GM19372 (cell line): ENCODE measurements around the gene ABCA7.
A peak's percentile ranks its signal among the peaks of the same experiment; 100 is the strongest.

Source experiments
- ATAC-seq: cut with Tn5 transposase; IDR thresholded peaks from one replicate; pipeline ENCODE4 v1.9.1; 2021; ENCODE audit warnings: mild to moderate bottlenecking, low read depth, moderate library complexity; ENCODE audit not compliant: unreplicated experiment

Gene ABCA7

DNA sequence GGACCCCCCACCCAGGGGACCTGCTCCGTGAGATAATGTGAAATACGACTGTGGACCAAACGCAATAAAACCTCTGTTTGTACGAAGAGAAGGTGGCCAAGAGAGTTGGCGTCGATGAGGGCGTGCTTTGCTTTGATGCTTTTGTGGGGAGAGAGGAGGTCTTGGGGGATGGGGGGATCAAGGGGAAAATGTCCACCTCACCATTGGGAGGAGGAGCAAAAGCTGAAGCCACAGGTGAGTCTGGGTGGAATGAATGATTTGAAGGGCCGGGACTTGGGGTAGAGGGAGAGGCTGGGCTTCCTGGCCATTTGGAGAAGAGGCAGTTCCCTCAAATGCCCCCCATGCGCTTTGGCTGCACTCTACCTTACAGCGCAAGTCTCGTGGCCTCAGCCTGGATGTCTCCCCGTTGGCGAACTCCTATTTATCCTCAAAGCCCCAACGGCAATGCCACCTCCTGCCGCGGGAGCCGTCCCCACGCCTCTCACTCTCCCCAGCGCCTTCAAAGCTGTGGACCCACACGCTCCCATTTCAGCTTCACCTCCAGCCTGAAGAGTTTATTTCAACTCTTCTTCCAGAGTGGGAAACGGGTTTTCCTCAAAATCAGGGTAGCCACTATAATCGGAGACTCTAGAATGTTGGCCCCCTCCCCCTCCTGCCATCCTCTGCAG is 795 bp upstream of the ABCA7 start:
- no peak for ATAC-seq

DNA sequence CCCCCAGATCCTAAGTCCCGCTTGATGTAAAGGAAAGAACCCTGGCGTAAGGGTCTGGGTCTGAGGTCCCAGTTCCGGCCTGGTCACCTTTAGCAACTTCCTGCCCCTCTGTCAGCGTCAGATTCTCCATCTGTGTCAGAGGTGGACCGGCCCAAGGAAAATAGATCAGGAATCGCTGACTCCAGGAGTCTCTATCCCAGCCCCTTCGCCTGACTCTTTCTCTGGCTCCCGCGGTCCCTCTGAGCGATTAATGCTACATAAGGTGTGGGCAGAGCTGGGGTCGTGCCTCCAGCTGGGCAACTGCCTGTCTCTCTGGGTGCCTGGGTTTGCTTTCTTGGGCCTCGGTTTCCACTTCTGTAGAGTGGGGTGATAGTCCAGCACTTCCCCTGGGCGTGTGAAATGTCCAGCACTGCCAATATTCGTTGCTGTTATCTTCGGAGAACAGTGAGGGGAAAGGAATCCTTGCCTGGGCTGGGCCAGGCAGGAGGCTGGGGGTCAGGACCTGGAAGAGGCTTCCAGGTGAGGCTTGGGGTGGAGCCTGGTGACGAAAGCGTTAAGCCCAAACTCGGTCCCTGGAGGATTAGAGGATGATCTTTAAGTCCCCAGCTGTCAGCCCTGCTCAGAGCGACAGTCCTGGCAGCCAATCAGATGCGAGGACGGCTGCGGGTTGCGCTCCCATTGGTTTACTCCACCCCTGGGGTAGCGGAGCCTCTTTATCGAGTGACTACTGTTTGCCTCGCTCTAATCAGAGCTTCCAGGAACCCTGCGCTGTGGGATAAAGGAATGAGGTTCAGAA is 767 bp downstream of the ABCA7 start:
- ATAC-seq: peak; percentile 40

DNA sequence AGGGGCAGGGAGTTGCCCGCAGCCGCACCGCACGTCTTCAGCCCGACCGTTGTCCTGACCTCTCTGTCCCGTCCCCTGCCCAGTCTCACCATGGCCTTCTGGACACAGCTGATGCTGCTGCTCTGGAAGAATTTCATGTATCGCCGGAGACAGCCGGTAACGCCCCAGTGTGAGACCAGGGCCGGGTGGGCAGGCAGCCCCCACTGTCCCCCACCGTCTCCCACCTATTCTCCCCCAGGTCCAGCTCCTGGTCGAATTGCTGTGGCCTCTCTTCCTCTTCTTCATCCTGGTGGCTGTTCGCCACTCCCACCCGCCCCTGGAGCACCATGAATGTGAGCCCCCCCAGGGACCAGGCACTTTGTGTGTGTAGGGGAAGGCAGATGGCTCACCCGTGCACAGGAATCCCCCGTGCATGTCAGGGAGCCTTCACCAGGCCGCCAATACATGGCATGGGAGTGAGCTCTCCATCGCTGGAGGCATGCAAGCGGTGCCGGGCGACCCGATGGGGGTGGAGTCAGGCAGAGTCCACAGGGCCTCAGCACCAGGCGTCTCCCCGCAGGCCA is 1.4 kb downstream of the ABCA7 start:
- no peak for ATAC-seq

DNA sequence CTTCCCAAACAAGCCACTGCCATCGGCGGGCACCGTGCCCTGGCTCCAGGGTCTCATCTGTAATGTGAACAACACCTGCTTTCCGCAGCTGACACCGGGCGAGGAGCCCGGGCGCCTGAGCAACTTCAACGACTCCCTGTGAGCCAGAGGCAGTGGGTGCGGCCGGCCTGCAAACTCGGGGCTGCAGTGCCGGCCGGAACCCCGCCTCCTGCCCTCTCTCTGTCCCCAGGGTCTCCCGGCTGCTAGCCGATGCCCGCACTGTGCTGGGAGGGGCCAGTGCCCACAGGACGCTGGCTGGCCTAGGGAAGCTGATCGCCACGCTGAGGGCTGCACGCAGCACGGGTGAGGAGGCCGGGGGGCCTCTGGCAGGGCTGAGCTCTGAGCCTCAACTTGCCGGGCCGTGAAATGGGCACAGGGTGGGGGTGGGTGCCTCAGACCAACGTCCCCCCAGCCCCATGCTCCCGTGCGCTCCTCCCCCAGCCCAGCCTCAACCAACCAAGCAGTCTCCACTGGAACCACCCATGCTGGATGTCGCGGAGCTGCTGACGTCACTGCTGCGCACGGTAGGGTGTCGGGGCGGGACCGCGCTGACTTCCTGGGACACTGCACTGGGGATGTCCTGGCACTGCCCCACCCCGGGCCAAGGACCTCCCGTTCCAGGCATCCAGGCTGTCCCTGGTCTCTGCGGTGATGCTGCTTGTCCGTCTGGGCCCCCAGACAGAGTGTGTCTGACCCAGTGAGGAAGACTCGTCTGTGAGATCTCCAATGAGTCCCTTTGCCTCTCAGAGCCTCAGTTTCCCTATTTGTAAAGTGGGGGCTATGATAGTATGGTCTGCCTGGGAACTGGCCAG is 2.2 kb downstream of the ABCA7 start:
- no peak for ATAC-seq

DNA sequence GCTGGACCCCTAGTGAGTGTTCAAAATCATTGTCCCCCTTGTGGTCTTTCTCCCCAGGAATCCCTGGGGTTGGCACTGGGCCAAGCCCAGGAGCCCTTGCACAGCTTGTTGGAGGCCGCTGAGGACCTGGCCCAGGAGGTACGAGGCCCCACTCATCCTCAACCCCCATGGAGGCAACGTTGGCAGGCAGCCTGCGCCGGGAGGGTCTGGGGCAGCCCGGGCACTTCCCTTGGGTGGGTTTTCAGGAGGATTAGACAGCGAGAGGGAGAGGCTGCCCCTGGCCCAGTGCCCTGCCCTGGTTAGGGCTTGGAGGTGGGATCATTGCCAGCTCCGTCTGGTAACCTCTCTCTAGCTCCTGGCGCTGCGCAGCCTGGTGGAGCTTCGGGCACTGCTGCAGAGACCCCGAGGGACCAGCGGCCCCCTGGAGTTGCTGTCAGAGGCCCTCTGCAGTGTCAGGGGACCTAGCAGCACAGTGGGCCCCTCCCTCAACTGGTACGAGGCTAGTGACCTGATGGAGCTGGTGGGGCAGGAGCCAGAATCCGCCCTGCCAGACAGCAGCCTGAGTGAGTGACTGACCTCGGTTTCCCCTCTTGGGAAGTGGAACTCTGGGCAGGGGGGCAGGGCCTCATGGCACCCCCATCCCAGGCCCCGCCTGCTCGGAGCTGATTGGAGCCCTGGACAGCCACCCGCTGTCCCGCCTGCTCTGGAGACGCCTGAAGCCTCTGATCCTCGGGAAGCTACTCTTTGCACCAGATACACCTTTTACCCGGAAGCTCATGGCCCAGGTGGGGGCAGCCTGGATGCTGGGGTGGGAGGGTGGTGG is 3.0 kb downstream of the ABCA7 start:
- no peak for ATAC-seq

DNA sequence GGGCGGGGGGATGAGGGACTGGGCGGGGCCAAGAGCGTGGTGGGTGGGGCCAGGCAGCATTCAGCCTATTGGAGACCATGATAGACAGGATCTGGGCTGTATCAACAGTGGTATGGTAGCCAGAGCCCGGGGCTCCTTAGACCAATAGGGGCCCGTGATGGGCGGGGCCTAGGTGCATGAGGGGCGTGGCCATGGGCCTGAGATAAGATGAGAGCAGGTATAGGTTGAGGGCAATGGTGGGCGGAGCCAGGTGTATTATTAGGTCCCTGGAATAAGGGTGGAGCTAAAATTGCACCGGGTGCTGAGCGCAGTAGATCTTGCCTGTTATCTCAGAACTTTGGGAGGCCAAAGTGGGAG is 5.3 kb downstream of the ABCA7 start:
- no peak for ATAC-seq

DNA sequence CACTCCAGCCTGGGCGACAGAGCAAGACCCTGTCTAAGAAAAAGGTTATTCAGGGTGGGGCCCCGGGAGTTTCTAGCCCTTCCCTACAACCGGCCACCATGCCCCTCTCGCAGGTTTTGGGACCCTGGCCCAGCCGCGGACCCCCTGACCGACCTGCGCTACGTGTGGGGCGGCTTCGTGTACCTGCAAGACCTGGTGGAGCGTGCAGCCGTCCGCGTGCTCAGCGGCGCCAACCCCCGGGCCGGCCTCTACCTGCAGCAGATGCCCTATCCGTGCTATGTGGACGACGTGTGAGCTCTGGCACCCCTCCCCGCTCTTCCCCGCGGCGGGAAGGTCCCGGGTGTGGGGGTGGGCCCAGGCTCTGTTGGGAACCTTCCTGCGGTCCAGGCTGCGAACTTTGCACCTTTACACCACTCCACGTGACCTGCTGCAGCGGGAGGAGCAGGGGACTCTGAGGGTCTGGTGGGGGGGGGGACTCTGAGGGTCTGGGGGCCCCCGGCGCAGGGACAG is 6.3 kb downstream of the ABCA7 start:
- ATAC-seq: no peak

DNA sequence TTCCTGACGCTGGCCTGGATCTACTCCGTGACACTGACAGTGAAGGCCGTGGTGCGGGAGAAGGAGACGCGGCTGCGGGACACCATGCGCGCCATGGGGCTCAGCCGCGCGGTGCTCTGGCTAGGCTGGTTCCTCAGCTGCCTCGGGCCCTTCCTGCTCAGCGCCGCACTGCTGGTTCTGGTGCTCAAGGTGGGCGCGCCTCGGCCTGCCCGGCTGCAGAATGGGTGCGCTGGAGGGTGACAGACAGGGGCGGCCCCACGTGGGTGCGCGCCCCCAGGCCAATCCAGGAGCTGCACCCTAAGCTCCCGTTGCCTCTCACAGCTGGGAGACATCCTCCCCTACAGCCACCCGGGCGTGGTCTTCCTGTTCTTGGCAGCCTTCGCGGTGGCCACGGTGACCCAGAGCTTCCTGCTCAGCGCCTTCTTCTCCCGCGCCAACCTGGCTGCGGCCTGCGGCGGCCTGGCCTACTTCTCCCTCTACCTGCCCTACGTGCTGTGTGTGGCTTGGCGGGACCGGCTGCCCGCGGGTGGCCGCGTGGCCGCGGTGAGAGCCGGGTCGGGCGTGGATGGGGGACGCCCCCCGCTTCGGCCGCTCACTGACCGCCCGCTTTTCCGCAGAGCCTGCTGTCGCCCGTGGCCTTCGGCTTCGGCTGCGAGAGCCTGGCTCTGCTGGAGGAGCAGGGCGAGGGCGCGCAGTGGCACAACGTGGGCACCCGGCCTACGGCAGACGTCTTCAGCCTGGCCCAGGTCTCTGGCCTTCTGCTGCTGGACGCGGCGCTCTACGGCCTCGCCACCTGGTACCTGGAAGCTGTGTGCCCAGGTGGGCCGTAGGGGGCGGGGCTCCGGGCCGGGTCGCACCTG is 7.2 kb downstream of the ABCA7 start:
- no peak for ATAC-seq

DNA sequence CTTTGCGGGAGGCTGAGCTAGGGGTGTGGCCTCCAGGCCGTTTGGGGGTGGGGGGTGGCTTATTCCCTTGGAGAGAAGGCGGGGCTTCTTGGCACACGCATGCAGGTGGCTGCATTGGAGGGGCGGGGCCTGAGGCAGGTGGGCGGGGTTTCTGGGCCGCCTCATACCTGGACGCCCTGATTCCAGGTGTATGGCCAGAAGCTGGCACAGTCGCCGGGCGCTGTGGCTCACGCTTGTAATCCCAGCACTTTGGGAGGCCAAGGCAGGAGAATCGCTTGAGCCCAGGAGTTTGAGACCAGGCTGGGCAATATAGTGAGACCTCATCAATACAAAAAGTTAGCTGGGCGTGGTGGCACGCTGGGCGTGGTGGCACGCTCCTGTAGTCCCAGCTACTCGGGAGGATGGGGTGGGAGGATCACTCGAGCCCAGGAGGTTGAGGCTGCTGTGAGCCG is 7.8 kb downstream of the ABCA7 start:
- no peak for ATAC-seq

DNA sequence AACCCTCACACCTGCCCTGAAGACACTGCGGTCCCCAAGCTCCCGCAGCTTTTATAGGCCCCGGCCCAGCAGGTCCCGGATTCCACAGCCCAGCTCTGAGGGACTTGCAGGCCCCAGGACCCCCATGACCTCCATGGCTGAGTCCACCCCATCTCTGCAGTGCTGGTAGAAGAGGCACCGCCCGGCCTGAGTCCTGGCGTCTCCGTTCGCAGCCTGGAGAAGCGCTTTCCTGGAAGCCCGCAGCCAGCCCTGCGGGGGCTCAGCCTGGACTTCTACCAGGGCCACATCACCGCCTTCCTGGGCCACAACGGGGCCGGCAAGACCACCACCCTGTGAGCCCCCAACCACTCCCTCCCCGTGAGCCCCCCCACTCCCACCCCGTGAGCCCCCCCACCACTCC is 9.2 kb downstream of the ABCA7 start:
- ATAC-seq: no peak

DNA sequence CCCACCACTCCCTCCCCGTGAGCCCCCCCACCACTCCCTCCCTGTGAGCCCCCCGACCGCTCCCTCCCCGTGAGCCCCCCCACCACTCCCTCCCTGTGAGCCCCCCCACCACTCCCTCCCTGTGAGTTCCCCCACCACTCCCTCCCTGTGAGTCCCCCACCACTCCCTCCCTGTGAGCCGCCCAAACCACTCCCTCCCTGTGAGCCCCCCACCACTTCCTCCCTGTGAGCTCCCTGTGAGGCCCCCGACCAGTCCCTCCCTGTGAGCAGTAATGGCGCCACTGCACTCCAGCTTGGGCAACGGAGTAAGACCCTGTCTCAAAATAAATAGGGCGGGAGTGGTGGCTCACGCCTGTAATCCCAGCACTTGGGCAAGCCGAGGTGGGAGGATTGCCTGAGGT is 9.9 kb downstream of the ABCA7 start:
- no peak for ATAC-seq

DNA sequence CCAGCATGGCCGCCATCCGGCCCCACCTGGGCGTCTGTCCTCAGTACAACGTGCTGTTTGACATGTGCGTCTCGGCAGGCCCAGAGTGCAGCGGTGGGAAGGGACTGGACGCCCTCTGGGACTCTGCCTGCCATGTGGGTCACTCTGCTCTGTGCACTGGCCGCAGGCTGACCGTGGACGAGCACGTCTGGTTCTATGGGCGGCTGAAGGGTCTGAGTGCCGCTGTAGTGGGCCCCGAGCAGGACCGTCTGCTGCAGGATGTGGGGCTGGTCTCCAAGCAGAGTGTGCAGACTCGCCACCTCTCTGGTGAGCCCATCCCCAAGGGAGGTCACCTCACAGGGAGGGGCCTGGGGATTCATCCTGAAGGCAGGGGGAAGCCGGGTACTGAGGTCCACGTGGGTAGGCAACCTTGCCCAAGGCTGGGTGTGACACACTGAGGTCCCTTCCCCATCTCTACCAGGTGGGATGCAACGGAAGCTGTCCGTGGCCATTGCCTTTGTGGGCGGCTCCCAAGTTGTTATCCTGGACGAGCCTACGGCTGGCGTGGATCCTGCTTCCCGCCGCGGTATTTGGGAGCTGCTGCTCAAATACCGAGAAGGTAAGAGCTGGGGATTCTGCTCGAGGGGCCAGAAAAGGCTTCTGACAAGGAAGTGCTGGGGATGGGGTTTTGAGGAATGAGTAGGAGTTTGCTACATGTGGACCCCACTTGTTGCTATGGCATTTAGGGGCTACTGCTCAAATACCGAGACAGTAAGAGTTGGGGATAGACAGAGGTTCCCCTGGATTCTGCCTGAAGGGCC is 11.3 kb downstream of the ABCA7 start:
- ATAC-seq: no peak

DNA sequence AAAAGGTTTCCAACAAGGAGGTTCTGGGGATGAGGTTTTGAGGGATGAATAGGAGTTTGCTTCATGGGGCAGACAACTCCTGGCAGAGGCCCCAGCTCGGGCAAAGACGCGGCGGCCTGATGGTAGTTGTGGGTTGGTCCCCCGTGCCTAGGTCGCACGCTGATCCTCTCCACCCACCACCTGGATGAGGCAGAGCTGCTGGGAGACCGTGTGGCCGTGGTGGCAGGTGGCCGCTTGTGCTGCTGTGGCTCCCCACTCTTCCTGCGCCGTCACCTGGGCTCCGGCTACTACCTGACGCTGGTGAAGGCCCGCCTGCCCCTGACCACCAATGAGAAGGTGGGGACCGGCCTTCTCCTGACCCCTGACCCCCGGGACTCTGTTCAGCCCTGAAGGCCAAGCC is 11.9 kb downstream of the ABCA7 start:
- ATAC-seq: no peak

DNA sequence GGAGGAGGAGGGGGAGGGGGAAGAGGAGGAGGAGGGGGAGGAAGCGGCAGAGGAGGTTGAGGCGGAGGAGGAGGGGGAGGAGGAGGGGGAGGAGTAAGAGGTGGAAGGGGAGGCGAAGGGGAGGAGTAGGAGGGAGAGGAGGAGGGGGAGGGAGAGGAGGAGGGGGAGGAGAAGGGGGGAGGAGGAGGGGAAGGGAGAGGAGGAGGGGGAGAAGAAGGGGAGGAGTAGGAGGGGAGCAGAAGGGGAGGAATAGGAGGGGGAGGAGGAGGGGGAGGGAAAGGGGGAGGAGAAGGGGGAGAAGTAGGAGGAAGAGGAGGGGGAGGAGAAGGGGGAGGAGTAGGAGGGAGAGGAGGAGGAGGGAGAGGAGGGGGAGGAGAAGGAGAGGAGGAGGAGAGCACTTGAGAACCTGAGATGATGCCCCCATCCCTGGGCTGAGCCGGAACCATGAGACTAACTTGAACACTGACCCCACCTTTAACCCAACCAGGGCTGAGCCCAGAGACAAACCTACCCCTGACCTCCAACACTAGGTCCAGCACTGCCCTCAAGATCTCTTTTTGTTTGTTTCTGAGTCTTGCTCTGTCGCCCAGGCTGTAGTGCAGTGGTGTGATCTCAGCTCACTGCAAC is 12.6 kb downstream of the ABCA7 start:
- ATAC-seq: no peak

DNA sequence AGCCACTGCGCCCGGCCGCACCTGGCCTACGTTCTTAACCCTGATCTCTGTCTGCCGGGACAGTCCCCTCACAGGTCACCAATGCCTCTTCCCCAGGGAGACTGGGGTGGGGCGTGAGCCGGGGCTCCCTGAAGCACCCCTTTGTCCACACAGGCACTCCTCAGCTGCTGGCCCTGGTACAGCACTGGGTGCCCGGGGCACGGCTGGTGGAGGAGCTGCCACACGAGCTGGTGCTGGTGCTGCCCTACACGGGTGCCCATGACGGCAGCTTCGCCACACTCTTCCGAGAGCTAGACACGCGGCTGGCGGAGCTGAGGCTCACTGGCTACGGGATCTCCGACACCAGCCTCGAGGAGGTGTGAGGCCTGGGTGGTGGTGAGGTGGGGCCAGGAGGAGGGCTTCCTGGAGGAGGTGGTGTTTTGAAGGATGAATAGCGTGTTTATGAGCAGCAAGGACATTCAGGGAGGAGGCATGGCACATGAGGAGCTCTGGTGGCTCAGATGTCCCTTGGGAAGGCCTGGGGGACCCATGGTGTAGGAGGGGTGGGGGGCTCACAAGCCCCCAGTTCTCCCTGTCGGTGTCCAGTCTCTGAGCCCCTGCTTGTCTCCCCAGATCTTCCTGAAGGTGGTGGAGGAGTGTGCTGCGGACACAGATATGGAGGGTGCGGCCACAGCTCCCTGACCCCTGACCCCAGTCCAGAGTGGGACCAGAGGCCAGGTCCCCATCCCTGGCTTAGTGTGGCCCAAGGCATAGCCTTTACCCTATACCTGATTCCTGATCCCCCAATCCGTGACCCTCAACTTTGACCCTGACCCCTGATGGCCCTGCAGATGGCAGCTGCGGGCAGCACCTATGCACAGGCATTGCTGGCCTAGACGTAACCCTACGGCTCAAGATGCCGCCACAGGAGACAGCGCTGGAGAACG is 13.5 kb downstream of the ABCA7 start:
- no peak for ATAC-seq

DNA sequence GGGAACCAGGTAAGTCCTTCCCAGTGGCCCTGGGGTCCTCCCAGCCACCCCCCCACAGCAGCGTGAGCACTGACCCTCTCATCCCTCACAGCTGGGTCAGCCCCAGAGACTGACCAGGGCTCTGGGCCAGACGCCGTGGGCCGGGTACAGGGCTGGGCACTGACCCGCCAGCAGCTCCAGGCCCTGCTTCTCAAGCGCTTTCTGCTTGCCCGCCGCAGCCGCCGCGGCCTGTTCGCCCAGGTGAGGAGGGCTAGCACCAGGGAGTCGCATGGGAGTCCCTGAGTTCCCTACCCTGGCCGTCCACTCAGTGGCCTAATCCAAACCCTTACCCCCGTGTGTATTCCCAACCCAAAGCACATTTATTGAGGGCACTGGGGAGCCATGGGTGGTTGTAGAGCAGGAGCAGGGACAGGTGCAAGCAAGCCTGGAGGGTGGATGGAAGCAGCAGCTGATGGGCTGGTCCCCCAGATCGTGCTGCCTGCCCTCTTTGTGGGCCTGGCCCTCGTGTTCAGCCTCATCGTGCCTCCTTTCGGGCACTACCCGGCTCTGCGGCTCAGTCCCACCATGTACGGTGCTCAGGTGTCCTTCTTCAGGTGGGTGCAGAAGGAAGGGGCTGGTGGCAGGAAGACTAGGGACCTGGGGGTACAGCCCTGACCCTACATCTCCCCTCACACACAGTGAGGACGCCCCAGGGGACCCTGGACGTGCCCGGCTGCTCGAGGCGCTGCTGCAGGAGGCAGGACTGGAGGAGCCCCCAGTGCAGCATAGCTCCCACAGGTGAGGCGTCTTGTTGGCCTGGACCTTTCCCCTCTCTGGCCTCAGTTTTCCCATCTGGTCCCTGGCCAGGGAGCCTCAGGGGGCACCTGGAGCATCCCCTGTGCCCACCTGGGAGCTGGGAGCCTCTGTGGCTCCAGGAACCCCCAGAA is 14.5 kb downstream of the ABCA7 start:
- ATAC-seq: no peak
